ENCODE data around the gene SH3TC1. TPM values are rescaled to one million over a fixed set of nuclear protein-coding genes. Genes with fewer than 3 reads are reported as not detected.

Gene SH3TC1
- polyA plus RNA-seq, 1 donor from 2014 or later = 39.8 TPM

- Mint-ChIP-seq H3K27me3 (peaks cover 13% of the 10 kb centered on the region), H3K9me3 (peaks cover 0 to 10% (median 4%) of the 10 kb centered on the region in 3 donors), H3K36me3 (no peaks in the 10 kb centered on the region), H3K27ac (no peak overlapping the region), H3K4me1 (peaks cover 18 to 31% (median 23%) of the 10 kb centered on the region in 3 donors), H3K4me3 (no peak overlapping the region)
Observed at GRCh38 chr4:8168832-8169598, 30.1 kb upstream of the SH3TC1 start.

- Mint-ChIP-seq H3K27me3 (peaks cover 13% of the 10 kb centered on the region), H3K4me1 (peaks cover 15 to 23% (median 18%) of the 10 kb centered on the region in 3 donors), H3K36me3 (no peaks in the 10 kb centered on the region), H3K9me3 (peaks cover 0 to 10% (median 4%) of the 10 kb centered on the region in 3 donors), H3K4me3 (no peak overlapping the region), H3K27ac (no peak overlapping the region)
Observed at GRCh38 chr4:8169763-8170162, 29.3 kb upstream of the SH3TC1 start.

DNA sequence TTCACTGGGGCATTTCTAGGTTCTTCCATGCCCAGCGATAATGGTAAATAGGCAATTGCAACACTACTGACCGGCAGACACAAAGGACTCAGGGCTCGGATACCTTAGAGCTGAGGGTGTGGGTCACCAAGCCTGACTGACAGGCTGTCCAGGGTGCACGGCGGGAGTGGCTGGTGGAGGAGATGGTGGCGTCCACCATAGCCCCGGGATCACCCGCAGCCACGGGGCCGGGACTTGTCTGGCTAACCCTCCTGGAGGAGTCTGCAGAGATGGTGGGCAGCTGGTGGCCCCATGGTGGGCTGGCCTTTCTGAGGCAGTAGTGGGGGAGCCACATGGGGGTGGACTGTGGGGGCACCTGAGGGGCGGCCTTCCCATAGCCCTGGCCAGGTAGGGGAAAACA, 28.7 kb upstream of the SH3TC1 start:
- H3K4me1 Mint-ChIP-seq = peaks cover 12 to 19% (median 12%) of the 10 kb centered on the region in 3 donors
- H3K27me3 Mint-ChIP-seq = peaks cover 13% of the 10 kb centered on the region
- peak overlapping the region in 1 of 4 donors; percentile 43 for H3K4me3 Mint-ChIP-seq
- no peak overlapping the region for H3K27ac Mint-ChIP-seq
- H3K36me3 Mint-ChIP-seq = no peaks in the 10 kb centered on the region
- H3K9me3 Mint-ChIP-seq = peaks cover 0 to 10% (median 4%) of the 10 kb centered on the region in 3 donors

DNA sequence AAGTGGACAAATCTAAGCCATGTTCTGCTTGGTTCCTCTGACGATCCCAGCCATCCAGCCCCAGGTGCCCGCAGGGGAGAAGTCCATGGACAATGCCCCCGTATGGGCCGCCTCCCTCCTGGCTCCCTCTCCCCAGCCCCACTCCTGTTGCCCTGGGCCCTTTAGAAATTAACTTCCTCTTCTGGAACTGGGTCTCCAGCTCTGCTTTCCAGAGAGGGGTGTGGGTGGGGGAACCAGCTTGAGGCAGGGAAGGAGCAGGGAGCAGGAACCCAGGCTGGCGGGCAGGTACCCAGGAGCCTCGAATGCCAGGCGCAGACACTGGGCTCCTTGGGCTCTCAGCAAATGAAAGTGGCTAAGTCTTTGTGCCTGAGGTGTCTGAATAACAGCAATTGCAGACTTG, 27.8 kb upstream of the SH3TC1 start:
- Mint-ChIP-seq H3K4me1 (peaks cover 12 to 19% (median 12%) of the 10 kb centered on the region in 3 donors), H3K4me3 (peak overlapping the region in 2 of 4 donors; percentile 57 to 85), H3K9me3 (peaks cover 0 to 10% (median 4%) of the 10 kb centered on the region in 3 donors), H3K27ac (no peak overlapping the region), H3K36me3 (no peaks in the 10 kb centered on the region), H3K27me3 (peaks cover 14% of the 10 kb centered on the region)

- H3K27me3 Mint-ChIP-seq = peaks cover 16% of the 10 kb centered on the region
- H3K36me3 Mint-ChIP-seq = no peaks in the 10 kb centered on the region
- peak overlapping the region in 3 of 4 donors; percentile 73 to 94 (median 85) for H3K4me3 Mint-ChIP-seq
- peak overlapping the region in 1 of 3 donors; percentile 49 for H3K27ac Mint-ChIP-seq
- H3K4me1 Mint-ChIP-seq = peaks cover 13 to 24% (median 14%) of the 10 kb centered on the region in 3 donors
- H3K9me3 Mint-ChIP-seq = peaks cover 0 to 10% (median 4%) of the 10 kb centered on the region in 3 donors
Observed at GRCh38 chr4:8171984-8172924, 26.8 kb upstream of the SH3TC1 start.

GRCh38 chr4:8173492-8174242, 25.4 kb upstream of the SH3TC1 start:
- H3K9me3 Mint-ChIP-seq = peaks cover 0 to 3% (median 0%) of the 10 kb centered on the region in 3 donors
- no peak overlapping the region for H3K4me3 Mint-ChIP-seq
- H3K27ac Mint-ChIP-seq = no peak overlapping the region
- peaks cover 11% of the 10 kb centered on the region for H3K27me3 Mint-ChIP-seq
- H3K4me1 Mint-ChIP-seq = peaks cover 13 to 19% (median 14%) of the 10 kb centered on the region in 3 donors
- H3K36me3 Mint-ChIP-seq = no peaks in the 10 kb centered on the region

DNA sequence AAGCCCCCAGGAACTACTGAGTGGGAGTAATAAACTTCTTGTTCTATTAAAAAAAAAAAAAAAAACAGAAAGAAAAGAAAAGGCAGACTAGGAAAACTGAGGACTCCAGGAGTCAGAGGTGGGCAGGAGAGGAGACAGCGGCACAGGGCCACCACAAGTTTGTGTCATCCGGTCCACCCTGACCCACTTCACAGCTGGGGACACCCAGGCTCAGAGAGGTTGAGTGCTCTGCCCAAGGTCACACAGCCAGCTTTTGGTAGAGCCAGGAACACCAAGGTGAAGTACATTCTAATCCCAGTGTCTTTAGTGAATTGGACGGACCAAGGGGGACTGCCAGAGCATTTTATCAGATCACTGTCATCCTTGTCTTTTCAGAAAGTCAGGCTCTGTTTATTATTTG, 24.1 kb upstream of the SH3TC1 start:
- H3K27ac Mint-ChIP-seq = no peak overlapping the region
- H3K36me3 Mint-ChIP-seq = no peaks in the 10 kb centered on the region
- H3K27me3 Mint-ChIP-seq = peaks cover 11% of the 10 kb centered on the region
- peaks cover 13 to 19% (median 14%) of the 10 kb centered on the region in 3 donors for H3K4me1 Mint-ChIP-seq
- H3K9me3 Mint-ChIP-seq = no peaks in the 10 kb centered on the region
- H3K4me3 Mint-ChIP-seq = no peak overlapping the region

- no peak overlapping the region for H3K27ac Mint-ChIP-seq
Observed at GRCh38 chr4:8175686-8176085, 23.4 kb upstream of the SH3TC1 start.

GRCh38 chr4:8176547-8177399, 22.3 kb upstream of the SH3TC1 start:
- H3K9me3 Mint-ChIP-seq = no peaks in the 10 kb centered on the region
- no peaks in the 10 kb centered on the region for H3K36me3 Mint-ChIP-seq
- no peak overlapping the region for H3K27ac Mint-ChIP-seq
- H3K4me3 Mint-ChIP-seq = no peak overlapping the region
- peaks cover 11% of the 10 kb centered on the region for H3K27me3 Mint-ChIP-seq
- peaks cover 11 to 15% (median 12%) of the 10 kb centered on the region in 3 donors for H3K4me1 Mint-ChIP-seq

More at GRCh38 chr4:8175686-8176085, 23.4 kb upstream of the SH3TC1 start:
- H3K4me1 Mint-ChIP-seq = peaks cover 13 to 19% (median 14%) of the 10 kb centered on the region in 3 donors
- peaks cover 11% of the 10 kb centered on the region for H3K27me3 Mint-ChIP-seq
- H3K9me3 Mint-ChIP-seq = no peaks in the 10 kb centered on the region
- H3K36me3 Mint-ChIP-seq = no peaks in the 10 kb centered on the region
- H3K4me3 Mint-ChIP-seq = no peak overlapping the region

GRCh38 chr4:8177552-8177951, 21.5 kb upstream of the SH3TC1 start:
- Mint-ChIP-seq H3K4me3 (no peak overlapping the region), H3K9me3 (no peaks in the 10 kb centered on the region), H3K4me1 (peaks cover 4 to 7% (median 4%) of the 10 kb centered on the region in 3 donors), H3K36me3 (no peaks in the 10 kb centered on the region), H3K27ac (no peak overlapping the region), H3K27me3 (peaks cover 5% of the 10 kb centered on the region)

DNA sequence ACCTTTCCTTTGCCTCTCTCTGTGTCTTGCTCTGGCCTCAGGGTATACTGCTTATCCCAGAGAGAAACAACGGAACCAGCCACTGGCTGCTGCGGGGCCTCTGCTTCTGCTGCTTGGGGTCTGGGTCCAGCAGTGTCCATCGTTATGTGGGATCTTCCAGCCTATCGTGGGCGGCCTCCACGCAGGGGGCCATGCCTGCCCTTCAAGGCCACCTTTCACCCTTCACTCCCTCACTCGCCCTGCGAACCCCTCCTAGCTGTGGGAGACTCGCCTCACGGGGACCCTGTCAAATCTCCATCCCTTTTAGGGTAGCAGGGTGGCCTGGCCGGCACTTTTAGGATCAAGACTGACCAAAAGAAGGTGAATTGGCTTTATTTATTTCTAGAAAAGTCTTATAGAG, 21.1 kb upstream of the SH3TC1 start:
- Mint-ChIP-seq H3K27ac (no peak overlapping the region), H3K9me3 (no peaks in the 10 kb centered on the region), H3K4me3 (peak overlapping the region in 1 of 4 donors; percentile 52), H3K27me3 (peaks cover 3% of the 10 kb centered on the region), H3K4me1 (peaks cover 2 to 6% (median 4%) of the 10 kb centered on the region in 3 donors), H3K36me3 (no peaks in the 10 kb centered on the region)

DNA sequence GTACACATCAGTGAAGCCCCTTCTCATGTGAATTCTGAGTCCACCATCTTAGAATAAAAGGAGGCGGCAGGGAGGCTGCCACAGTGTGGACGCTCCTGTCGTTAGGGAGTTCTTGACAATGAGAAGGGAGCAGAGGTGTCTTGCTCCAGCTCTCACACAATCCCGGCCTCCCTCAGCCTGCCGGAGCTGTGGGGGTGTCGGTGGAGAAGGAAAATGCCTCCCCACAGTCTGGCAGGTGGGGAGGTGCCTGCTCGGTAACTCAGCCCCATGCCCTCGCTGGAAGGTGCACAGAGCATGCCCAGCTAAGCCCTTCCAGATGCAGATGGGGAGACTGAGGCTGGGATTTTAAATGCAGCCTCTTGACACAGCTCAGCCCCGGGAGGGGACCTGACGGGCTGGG, 20.0 kb upstream of the SH3TC1 start:
- Mint-ChIP-seq H3K9me3 (no peaks in the 10 kb centered on the region), H3K36me3 (no peaks in the 10 kb centered on the region), H3K4me3 (no peak overlapping the region), H3K27me3 (peaks cover 3% of the 10 kb centered on the region), H3K27ac (no peak overlapping the region), H3K4me1 (peaks cover 2 to 6% (median 4%) of the 10 kb centered on the region in 3 donors)

- H3K4me3 Mint-ChIP-seq = no peak overlapping the region
- H3K27ac Mint-ChIP-seq = no peak overlapping the region
- H3K27me3 Mint-ChIP-seq = peaks cover 3% of the 10 kb centered on the region
- H3K4me1 Mint-ChIP-seq = peaks cover 2 to 6% (median 4%) of the 10 kb centered on the region in 3 donors
- no peaks in the 10 kb centered on the region for H3K36me3 Mint-ChIP-seq
- no peaks in the 10 kb centered on the region for H3K9me3 Mint-ChIP-seq
Observed at GRCh38 chr4:8179771-8180170, 19.3 kb upstream of the SH3TC1 start.
